ENCODE measurements around the gene SLCO4A1. TPM values are rescaled to one million over a fixed set of nuclear protein-coding genes. Genes with fewer than 3 reads are reported as not detected.

Gene SLCO4A1
- total RNA-seq, 1 donor from 2014 or later, result 45.9 TPM

DNA sequence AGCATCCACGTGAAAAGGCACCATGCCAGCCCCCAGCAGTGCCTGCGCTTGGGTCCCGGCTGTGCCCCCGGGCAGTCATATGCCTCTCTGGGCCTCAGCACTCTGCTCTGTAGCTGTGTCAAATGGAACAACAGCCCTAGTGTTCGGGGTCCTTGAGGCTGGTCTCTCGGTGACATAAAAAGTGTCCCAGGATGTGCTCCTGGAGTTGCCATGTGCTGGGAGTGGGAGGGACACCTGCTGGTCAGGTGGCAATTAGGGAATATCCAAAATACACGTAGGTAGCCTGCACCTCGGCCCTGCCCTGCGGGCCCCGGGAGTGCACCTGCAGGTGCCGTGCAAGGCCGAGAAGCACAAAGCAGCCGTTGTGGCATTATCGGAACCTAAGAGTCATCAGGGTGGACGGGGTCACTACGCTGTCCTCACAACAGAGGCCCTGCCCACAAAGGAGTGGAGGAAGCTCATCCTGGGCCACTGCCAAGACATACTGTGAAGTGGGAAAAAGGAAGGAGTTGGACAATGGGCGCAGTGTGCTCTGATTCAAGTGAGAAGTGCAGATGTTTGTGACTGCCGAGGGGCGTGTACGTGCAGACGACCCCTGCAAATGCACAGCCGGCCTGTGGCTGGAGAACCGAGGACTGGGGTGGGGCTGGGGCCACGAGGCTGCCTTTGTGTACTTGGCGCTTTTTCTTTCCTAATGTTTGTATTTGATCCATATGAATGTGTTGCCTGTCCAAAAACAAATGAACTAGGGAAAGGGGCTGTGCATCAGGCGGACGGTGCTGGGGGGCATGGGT, 24.6 kb downstream of the SLCO4A1 start:
- H3K4me3 ChIP-seq, result no peak overlapping the region
- intact Hi-C loops (cut with DNase I), result loop anchor here (5.0 kb wide), 1 partner anchor 125 kb away; no protein-coding TSS in a partner anchor
- H3K27ac ChIP-seq, result no peak overlapping the region
- H3K36me3 ChIP-seq, result no peaks in the 10 kb centered on the region
- TF ChIP-seq POLR2AphosphoS5 (IDR thresholded peaks at IDR 0.05; ENCODE audit: insufficient read depth in 1 of 2, low read depth in 1 of 2), result peak; percentile 15 to 34
- no peak for TF ChIP-seq POLR2A (IDR thresholded peaks at IDR 0.05)
- no peaks in the 10 kb centered on the region for H3K27me3 ChIP-seq
- H3K4me1 ChIP-seq, result no peaks in the 10 kb centered on the region
- H3K9me3 ChIP-seq, result no peaks in the 10 kb centered on the region
- DNase-seq (ENCODE audit: extremely low spot score in 2 of 2), result no peak

DNA sequence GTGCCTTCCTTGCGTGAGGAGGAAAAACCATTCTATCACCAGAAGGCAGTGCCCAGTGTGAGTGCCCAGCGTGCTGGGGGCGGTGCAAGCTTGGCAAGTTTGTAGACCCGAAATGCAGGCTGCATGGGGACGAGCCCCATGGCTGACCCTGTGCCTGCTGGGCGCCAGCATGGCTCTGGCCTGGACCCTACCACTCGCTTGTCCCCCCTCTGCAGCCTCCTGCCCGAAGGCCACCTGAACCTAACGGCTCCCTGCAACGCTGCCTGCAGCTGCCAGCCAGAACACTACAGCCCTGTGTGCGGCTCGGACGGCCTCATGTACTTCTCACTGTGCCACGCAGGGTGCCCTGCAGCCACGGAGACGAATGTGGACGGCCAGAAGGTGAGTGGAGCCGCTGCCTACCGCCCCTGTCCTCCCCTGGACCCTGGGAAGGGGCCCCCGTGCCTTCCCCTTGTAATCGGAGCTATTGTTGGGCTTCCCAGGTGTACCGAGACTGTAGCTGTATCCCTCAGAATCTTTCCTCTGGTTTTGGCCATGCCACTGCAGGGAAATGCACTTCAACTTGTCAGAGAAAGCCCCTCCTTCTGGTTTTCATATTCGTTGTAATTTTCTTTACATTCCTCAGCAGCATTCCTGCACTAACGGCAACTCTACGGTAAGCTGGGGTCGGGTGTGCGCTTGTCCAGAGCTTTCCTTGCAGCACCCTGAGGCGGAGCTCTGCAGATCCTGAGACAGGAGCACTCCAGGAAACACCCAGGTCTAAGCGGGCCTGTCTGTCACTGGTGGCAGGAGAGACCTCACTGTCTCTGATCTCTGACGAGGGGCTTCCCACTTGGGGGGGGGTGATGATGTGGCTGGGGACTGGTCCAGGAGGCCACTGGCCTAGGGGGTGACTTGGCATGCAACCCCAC, 25.5 kb downstream of the SLCO4A1 start:
- intact Hi-C loops (cut with DNase I), result loop anchor here (5.0 kb wide), 1 partner anchor 125 kb away; no protein-coding TSS in a partner anchor
- Histone ChIP-seq H3K27me3 (no peaks in the 10 kb centered on the region), H3K4me3 (no peak overlapping the region), H3K27ac (no peak overlapping the region), H3K9me3 (no peaks in the 10 kb centered on the region), H3K36me3 (no peaks in the 10 kb centered on the region), H3K4me1 (no peaks in the 10 kb centered on the region)
- DNase-seq (ENCODE audit: extremely low spot score in 2 of 2), result no peak
- no peak for TF ChIP-seq POLR2A (IDR thresholded peaks at IDR 0.05)
- TF ChIP-seq, protein P1, sequence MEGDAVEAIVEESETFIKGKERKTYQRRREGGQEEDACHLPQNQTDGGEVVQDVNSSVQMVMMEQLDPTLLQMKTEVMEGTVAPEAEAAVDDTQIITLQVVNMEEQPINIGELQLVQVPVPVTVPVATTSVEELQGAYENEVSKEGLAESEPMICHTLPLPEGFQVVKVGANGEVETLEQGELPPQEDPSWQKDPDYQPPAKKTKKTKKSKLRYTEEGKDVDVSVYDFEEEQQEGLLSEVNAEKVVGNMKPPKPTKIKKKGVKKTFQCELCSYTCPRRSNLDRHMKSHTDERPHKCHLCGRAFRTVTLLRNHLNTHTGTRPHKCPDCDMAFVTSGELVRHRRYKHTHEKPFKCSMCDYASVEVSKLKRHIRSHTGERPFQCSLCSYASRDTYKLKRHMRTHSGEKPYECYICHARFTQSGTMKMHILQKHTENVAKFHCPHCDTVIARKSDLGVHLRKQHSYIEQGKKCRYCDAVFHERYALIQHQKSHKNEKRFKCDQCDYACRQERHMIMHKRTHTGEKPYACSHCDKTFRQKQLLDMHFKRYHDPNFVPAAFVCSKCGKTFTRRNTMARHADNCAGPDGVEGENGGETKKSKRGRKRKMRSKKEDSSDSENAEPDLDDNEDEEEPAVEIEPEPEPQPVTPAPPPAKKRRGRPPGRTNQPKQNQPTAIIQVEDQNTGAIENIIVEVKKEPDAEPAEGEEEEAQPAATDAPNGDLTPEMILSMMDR (IDR thresholded peaks at IDR 0.05), result no peak

DNA sequence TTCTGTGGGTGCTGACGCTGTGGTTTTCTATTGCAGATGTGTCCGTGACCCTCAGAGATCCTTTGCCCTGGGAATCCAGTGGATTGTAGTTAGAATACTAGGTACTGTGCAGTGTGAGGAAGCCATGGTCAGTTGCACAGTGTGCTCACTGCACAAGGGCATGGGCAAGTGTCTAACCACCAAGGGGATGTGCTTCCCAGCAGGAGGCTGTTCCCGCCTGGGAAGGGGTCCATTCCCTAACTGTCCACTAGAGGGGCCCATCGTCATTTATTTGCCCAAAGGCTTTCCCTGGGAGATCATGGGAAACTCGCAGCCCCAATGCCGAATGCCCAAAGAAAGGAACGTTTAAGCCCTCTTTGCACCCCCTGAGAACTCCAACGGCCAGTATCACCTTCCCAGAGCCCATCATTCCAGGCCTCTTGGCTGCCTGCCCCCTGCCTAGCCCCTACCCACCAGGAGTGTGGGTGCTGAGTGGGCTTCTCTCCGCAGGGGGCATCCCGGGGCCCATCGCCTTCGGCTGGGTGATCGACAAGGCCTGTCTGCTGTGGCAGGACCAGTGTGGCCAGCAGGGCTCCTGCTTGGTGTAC, 26.2 kb downstream of the SLCO4A1 start:
- Histone ChIP-seq H3K9me3 (no peaks in the 10 kb centered on the region), H3K4me1 (no peaks in the 10 kb centered on the region), H3K27me3 (no peaks in the 10 kb centered on the region), H3K27ac (no peak overlapping the region), H3K4me3 (no peak overlapping the region), H3K36me3 (no peaks in the 10 kb centered on the region)
- no peak for DNase-seq (ENCODE audit: extremely low spot score in 2 of 2)
- TF ChIP-seq, protein P1 (IDR thresholded peaks at IDR 0.05), result peak; percentile 52 to 79 (median 75)
- TF ChIP-seq POLR2AphosphoS5 (IDR thresholded peaks at IDR 0.05; ENCODE audit: insufficient read depth in 1 of 2, low read depth in 1 of 2), result no peak
- intact Hi-C loops (cut with DNase I), result loop anchor here (5.0 kb wide), 1 partner anchor 124 kb away; no protein-coding TSS in a partner anchor

DNA sequence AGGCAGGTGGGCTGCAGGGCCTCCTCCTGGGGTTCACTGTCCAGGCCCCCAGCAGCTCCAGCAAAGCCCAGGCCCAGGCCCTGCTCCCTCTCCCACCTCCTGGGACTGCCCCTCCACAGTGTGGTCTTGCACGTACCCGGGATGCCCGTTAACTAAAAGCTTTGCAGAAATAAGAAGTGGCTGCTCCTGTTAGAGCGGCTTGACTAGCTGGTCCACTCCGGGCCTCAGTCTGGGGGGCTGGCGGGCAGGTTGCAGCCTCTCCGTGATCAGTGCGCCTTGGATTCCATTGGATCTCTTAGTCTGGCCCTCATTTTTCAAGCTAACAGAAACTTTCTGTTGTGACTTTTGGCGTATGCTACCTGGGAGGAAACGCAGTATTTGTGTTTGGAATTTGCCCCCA, 26.9 kb downstream of the SLCO4A1 start:
- Histone ChIP-seq H3K36me3 (no peaks in the 10 kb centered on the region), H3K27me3 (no peaks in the 10 kb centered on the region), H3K4me3 (no peak overlapping the region), H3K9me3 (no peaks in the 10 kb centered on the region), H3K4me1 (no peaks in the 10 kb centered on the region), H3K27ac (no peak overlapping the region)
- no peak for DNase-seq (ENCODE audit: extremely low spot score in 2 of 2)
- TF ChIP-seq POLR2A (IDR thresholded peaks at IDR 0.05) (no peak), POLR2AphosphoS5 (IDR thresholded peaks at IDR 0.05; ENCODE audit: insufficient read depth in 1 of 2, low read depth in 1 of 2) (no peak)
- TF ChIP-seq, protein P1 (IDR thresholded peaks at IDR 0.05), result no peak
- intact Hi-C loops (cut with DNase I), result loop anchor here (5.0 kb wide), 1 partner anchor 123 kb away; no protein-coding TSS in a partner anchor

DNA sequence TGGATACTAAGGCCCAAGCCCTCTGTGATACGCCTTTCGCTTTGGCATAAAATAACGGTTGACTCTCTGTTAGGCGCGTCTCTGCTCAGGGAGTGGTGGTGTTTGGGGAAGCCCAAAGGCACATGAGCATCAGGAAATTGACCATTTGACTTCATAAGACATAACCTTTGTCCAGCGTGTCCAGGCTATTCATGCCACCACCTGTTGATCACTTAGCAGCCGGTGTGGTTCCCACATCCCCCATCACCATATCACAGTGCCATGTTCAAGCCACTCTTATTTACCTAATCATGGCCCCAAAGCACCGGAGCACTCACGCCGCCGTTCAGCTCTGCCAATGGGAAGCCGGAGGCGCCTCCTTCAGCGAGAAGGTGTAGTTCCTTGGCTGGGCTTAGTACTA, 27.9 kb downstream of the SLCO4A1 start:
- no peaks in the 10 kb centered on the region for H3K4me1 ChIP-seq
- intact Hi-C loops (cut with DNase I), result no loop called here
- H3K36me3 ChIP-seq, result no peaks in the 10 kb centered on the region
- no peak overlapping the region for H3K27ac ChIP-seq
- H3K4me3 ChIP-seq, result no peak overlapping the region
- no peaks in the 10 kb centered on the region for H3K27me3 ChIP-seq
- TF ChIP-seq POLR2AphosphoS5 (IDR thresholded peaks at IDR 0.05; ENCODE audit: insufficient read depth in 1 of 2, low read depth in 1 of 2) (no peak), POLR2A (IDR thresholded peaks at IDR 0.05) (no peak)
- TF ChIP-seq, protein P1 (IDR thresholded peaks at IDR 0.05), result no peak
- no peaks in the 10 kb centered on the region for H3K9me3 ChIP-seq
- no peak for DNase-seq (ENCODE audit: extremely low spot score in 2 of 2)

All from vagina (tissue), 2 donors.